Skeletal muscle cell (primary cell): ENCODE data around the gene CEBPB.

Experiments
- DNase-seq: peaks from one replicate; pipeline ENCODE4 v3.0.0-alpha.2; 2010; ENCODE audit warnings: low read depth
- H3K4me3 ChIP-seq: 2 replicates; pipeline ENCODE4 v1.5.1; 2011; ENCODE audit warnings: low read depth, mild to moderate bottlenecking, control low read depth, low read length, moderate library complexity

CEBPB gene

DNA sequence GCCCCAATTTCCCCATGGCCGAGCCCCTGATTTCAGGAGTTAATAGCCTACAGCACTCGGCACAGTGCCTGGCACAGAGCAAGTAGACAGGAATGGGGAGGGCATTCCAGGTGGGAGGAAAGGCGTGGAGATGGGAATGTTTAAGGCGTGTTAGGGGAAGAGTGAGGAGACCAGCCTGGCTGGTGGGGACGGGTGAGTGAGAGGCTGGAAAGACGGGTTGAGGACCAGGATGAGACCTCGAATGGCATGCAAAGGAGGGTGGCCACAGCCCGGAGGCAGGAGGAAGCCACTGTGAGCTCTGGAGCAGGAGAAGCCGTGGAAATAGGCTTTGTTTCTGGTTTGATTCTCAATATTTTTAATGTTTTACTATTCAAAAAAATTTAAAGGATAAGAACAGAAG lies 49.5 kb downstream of the CEBPB start:
- no peak overlapping the region for H3K4me3 ChIP-seq
- no peak for DNase-seq

- H3K4me3 ChIP-seq: no peak overlapping the region
- DNase-seq: no peak
These were observed 51.5 kb downstream of the CEBPB start for GRCh38 chr20:50242178-50242514.
